HG03520 (cell line): ENCODE results near the gene CPLANE1.
"Not testable (repeated sequence)": the region's sequence is repeated elsewhere in the genome, so short reads cannot be mapped to it uniquely, and the experiment has no call there.

ENCODE experiments used
- ATAC-seq: cut with Tn5 transposase; IDR thresholded peaks from one replicate; pipeline ENCODE4 v1.9.1; 2021; ENCODE audit warnings: mild to moderate bottlenecking, moderate library complexity; ENCODE audit not compliant: unreplicated experiment

The CPLANE1 gene

DNA sequence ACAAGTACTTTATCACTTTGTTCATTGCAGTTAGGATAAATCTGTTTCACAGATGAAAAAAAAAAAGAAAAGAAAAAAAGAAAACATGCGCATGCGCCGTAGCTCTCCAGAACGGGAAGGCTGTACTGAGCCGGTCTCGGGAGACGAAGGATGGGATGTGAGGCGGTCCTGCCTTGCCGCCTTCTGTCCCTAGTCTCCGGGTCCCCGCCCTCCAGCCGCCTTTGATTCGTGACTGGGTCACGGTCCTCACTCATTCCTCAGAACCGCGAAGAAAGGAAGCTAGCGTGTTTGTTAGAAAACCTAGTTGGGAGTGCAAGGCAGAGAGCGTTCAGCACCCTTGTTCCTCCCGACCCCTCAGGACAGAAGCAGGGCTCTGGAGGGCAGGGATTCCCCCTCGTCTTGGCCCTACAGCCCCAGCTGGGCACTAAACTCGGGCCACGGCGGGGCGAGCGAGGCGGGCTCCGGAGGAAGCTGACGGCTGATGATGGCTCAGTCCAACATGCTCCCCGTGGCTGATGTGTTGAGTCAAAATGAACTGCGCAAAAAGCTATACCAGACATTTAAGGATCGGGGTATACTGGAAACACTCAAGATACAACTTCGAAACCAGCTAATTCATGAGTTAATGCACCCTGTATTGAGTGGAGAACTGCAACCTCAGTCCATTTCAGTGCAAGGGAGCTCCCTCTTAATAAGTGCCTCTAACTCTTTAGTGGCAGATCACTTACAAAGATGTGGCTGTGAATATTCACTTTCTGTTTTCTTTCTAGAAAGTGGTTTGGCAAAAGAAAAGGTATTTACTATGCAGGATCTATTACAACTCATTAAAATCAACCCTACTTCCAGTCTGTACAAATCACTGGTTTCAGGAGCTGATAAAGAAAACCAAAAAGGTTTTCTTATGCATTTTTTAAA lies 40.0 kb downstream of the CPLANE1 start:
- ATAC-seq = no peak

DNA sequence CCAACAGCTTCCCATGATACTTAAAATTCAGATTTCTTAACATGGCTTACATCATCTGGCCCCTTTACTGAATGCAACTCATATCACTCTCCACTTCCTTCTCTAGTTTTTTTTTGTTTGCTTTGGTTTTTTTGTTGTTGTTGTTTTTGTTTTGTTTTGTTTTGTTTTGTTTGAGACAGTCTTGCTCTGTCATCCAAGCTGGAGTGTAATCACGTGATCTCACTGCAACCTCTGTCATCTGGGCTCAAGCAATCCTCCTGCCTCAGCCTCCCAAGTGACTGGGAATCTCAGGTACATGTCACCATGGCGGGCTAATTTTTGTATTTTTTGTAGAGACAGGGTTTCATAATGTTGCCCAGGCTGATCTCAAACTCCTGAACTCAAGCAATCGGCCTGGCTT lies 41.4 kb downstream of the CPLANE1 start:
- ATAC-seq = no peak

DNA sequence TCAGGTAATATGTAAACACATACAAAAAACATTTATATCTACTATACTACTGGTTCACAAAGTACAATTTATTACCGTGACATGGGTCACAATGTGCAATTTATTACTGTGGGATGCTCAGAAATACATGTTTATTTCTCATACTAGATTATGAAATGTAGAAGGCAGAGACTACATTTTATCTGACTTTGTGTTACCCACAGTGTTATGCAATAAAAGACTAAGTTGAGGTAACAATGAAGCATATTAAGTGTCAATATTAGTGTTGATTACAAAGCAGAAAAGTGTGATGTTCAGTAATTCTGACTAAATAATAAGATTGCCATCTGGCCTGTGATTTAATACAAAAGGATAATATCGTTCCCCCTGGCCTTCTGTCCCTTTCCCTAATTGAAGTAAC lies 42.4 kb downstream of the CPLANE1 start:
- no peak for ATAC-seq

DNA sequence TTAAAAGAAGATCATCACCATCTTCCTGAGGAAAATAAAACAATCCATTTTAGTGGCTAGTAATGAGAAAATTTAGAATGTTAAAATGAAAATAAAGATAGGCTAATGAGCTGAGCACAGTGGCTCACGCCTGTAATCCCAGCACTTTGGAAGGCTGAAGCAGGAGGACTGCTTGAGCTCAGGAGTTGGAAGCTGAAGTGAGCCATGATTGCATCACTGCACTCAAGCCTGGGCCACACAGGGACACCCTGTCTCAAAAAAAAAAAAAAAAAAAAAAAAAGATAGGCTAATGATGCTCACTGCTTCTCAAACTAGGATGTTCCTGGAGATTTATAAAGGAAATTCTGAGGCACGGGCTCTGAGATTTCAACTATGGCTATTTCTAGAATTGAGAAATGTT lies 50.3 kb downstream of the CPLANE1 start:
- ATAC-seq = no peak

DNA sequence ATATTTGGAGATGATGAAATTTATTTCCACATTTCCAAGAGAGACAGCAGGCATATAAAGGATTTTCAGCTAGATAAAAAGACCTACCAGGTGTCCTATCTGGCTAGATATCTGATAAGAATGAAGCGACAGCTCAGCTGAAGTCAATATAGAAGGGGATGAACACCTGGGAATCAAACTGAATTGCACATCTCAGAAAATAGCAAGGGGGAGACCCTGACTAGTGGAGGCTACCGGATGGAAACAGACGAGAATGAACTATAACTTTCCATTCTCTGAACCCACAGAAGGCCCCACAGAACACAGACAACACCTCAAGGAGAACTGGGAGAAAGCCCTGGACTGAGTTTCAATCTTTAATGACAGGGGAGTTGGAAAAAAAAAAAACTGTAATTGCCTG lies 51.1 kb downstream of the CPLANE1 start:
- no peak for ATAC-seq

DNA sequence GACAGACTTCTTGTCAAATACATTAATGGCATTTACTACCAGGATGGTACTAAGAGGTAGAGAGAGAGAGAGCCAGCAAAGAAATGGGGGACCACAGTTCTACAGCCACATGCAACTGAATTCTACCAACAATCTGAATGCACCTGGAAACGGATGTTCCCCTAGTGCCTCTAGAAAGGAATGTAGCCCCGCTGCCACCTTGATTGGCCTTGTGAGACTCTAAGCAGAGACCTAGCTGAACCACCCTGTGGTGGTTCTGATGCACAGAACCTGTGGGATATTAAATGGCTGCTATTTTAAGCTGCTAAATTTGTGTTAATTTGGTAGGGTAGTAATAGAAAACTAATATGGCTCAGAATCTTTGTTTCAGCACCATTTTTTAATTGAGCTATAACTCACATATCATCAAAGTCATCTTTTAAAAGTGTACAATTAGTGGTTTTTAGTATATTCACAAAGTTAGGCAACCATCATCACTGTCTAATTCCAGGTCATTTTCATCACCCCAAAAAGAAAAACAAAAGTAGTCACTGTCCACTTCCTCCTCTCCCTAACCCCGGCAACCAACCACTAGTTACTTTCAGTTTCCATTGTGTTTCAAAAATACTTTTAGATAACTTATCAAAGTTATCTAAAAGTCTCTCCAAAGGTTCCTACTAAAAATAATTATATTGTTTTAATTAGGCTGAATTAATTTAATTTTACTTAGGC lies 51.7 kb downstream of the CPLANE1 start:
- peak; percentile 63 for ATAC-seq

GRCh38 chr5:37190592-37190991 lies 58.6 kb downstream of the CPLANE1 start:
- ATAC-seq = no peak

DNA sequence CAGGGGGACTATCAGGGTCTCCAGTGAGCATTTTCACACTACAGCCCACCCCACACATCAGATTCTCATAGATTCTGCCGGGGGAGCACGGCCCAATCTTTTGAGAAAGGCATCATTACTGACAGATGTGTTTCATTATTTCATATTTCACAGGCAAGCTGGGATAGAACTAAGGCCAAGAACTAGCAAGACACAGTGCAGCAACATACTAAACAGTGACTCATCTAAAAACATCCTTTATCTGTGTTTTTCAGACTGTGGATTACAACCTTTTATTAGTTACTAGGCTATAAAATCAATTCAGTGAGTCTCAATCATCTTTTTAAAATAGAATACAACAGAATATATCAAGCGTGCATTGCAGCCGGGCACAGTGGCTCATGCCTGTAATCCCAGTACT lies 59.8 kb downstream of the CPLANE1 start:
- no peak for ATAC-seq

DNA sequence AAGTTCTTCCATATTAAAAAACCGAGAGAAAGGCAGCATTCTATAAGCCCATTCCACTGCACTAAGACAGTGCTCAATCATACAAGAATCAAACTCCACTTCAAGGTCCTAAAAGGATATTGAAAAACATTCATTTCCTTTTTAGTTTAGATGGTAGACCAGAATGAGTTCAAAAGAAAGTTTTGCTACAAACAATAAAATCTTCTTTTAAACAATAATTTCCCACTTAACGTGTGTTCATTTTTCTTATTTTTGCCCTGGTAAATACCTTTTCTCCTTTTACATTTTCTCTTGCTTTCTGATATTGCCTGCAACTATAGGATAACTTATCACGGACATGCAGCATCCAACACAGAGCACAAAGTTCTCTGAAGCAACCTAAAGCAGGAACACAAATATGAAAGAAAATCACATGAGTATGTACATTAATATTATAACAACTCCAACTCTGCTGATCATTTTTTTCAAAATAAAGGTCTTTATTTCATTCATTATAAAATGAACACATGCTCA lies 61.7 kb downstream of the CPLANE1 start:
- ATAC-seq = no peak

DNA sequence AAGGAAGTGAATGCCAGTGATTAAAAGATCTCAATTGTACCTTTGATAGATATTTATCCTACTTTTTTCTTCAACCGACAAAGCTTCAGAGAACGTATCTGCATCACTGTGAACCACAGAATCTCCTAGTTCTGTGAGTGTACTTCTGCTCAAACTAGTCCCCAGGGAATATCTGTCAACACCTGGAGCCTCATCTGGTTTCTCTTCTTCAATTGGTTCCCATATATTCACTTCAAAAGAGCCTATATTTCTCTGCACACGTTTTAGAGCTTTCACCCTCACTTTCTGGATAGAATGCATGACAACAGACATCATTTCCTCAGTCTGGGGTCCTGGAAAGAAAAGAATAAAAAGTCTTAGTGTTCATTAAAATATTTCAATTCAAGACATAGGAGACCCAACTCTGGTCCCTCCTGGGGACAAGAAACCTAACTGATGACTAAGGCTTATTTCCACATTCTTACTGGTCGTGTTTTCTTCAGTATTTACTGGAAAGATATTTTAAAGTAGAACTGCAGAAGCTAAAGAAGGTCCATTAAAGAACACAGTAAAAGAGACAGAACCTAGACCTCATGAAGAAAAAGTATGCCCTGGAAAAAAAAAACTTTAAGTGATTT lies 64.3 kb downstream of the CPLANE1 start:
- ATAC-seq = peak; percentile 63

DNA sequence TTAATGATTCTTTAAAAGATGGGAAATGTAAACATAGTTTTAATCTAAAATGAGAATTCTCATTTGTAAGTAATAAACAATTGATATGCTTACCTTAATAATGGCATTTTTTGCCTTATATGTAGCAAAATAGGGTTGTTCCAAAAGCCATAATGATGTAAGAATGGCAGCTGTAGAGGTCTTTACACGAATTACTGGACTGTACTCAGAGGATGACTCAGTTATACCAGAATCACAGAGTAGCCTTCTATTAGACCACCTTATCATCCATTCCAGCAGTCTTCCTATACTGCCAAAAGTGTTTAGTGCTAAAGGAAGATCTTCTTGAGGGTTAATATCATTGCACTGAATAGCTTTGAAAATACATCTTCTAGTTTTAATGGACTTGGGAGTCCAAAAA lies 66.5 kb downstream of the CPLANE1 start:
- no peak for ATAC-seq

DNA sequence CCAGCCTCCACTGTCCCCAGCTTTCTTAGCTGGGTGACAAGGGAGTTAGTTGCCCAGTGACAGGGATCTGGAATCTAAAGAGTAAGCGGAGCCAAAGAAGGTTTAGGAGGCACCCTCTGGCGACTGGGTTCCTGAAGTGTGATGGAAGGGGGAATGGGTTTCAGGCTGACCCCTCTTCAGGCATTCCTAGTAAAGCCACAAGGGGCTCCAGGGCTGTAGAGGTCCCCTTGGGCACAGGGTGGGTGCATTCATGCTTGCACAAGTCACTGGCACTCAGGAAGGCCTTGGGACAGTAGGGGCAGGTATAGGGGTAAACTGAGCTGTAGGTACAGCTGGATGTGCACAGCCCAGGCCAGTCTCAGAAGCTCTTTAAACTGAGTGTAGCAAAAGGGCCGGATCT lies 74.2 kb downstream of the CPLANE1 start:
- ATAC-seq = no peak

GRCh38 chr5:37172957-37173356 lies 76.2 kb downstream of the CPLANE1 start:
- no peak for ATAC-seq

- ATAC-seq = no peak
These were observed 78.3 kb downstream of the CPLANE1 start for GRCh38 chr5:37170856-37171255.

DNA sequence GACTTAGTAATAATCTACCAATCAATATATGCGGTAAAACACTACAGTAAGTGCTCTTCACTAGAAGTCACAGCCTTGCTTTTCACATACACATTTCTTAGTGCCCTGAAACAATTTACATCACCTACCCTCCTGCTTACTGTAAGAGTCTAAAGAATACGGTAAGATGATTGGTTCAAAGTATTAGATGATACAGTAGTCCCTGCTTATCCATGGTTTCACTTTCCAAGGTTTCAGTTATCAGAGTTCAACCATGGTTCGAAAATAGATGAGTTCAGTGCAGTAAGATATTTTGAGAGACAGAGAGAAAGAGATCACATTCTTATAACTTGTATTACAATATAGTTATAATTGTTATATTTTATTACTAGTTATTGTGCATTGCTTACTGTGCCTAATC lies 83.0 kb downstream of the CPLANE1 start:
- ATAC-seq = no peak

DNA sequence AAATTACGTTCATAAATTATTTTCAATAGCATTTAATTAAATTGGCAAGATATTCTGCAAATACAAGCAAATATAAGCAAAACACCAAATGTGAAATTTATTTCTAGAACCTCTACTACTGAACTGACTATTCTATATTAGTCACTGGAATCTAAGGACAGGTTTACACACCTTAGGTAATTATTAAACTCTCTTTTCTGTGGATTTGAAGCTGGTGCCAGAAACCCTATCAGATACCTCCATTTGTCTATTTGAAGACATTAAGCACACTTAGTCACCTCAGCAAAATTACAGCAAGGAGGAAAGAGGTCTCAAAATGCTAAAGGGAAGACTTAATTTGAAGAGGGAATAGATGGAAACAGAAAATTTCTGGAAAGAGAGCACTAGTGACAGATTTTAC lies 83.4 kb downstream of the CPLANE1 start:
- ATAC-seq = no peak

GRCh38 chr5:37153661-37154060 lies 95.5 kb downstream of the CPLANE1 start:
- no peak for ATAC-seq

DNA sequence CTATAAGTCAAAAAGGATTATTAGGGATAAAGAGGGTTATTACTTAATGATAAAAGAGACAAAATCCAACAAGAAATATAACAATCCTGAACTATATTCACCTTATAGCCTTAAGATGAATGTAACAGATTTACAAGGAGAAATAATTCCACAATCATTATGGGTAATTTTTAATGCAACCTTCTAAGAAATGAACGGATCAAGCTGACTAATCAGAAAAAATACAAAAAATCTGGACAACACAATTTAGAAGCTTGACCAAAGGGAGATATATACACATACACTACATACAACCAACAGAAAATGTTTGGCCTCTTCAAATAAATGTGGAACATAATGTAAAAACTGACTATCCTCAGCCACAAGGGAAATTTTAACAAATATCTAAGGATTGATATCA lies 102.3 kb downstream of the CPLANE1 start:
- ATAC-seq = no peak

- ATAC-seq = no peak
These were observed 112.5 kb downstream of the CPLANE1 start for GRCh38 chr5:37136694-37137093.

- not testable (repeated sequence) for ATAC-seq
These were observed 113.9 kb downstream of the CPLANE1 start for GRCh38 chr5:37135312-37135711.

GRCh38 chr5:37133939-37134338 lies 115.2 kb downstream of the CPLANE1 start:
- no peak for ATAC-seq

DNA sequence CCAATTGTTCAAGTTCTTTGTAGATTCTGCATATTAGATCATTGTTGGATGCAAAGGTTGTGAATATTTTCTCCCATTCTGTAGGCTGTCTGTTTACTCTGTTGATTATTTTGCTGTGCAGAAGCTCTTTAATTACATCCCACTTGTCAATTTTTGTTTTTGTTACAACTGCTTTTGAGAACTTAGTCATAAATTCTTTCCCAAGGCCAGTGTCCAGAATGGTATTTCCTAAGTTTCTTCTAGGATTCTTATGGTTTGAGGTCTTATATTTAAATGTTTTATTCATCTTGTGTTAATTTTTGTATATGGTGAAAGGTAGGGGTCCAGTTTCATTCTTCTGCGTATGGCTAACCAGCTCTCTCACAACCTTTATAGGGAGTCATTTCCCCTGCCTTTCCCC lies 116.5 kb downstream of the CPLANE1 start:
- ATAC-seq = no peak
